SHP77 treated with DMSO at 0.1 percent for 48 hours (cell line): ENCODE results near the gene CYGB.

Source experiments
- DNase-seq: peaks from one replicate; lab custom pipeline; 2025; lab: John Stamatoyannopoulos, UW

Gene CYGB

GRCh38 chr17:76478730-76479514 lies 58.6 kb downstream of the CYGB start:
- DNase-seq, result no peak

- DNase-seq, result no peak
Measured at GRCh38 chr17:76478097-76478496, 59.4 kb downstream of the CYGB start.

- DNase-seq, result no peak
Measured at GRCh38 chr17:76477576-76477975, 59.9 kb downstream of the CYGB start.
